Fibroblast of the aortic adventitia (primary cell): ENCODE data around the gene NRG2. TPM values are rescaled to one million over a fixed set of nuclear protein-coding genes. Genes with fewer than 3 reads are reported as not detected.

Experiments used
- DNase-seq: peaks from one replicate; pipeline ENCODE4 v3.0.0-alpha.2; 2010; ENCODE audit warnings: low read depth
- H3K4me3 ChIP-seq: 2 replicates; pipeline ENCODE4 v1.5.1; 2011; ENCODE audit warnings: low read depth, mild to moderate bottlenecking, control low read depth, low read length, moderate library complexity
- CTCF ChIP-seq: IDR thresholded peaks from 2 replicates; pipeline ENCODE4 v1.5.1; 2011; ENCODE audit warnings: mild to moderate bottlenecking, low read length, control low read depth, inconsistent platforms; ENCODE audit not compliant: insufficient read depth
- total RNA-seq: library from RNA; depleted of rRNA; stranded (reverse); fragments of >200 nt; gene quantifications from 2 replicates; pipeline ENCODE4 v1.2.3, GENCODE V29; 2012; ENCODE audit warnings: low replicate concordance

NRG2 gene
- total RNA-seq, 1 donor = 0.36 TPM

DNA sequence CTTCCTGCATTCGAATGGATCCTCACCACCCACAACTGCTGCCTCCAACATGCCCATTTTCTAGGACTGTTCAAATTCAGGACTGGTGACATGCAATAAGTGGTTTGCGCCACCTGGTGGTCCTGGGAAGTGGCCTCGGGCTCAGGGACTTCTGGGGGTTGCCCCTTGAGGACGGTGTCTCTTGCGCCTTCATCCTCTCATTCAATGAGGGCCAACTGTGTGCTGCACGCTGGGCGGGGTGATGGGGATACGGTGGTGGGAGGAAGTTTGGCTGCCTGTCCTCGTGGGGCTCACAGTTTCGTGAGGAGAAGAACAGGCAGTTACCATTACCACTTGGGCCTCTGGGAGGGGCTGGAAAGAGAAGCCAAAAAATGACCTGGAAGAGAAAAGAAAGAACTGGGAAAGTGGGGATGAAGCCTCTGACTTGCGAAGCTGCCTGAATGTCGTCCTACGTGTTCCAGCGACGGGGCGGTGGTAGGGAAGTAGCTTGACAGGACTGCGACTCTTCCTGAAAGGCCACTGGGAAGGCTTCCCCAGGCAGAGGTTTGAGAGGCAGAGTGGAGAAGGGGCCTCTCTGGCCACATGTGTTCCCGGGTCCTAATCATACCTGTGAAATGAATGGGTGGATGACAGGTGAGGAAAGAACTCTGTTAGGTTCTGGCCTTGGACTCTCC, 198.5 kb downstream of the NRG2 start:
- no peak overlapping the region for H3K4me3 ChIP-seq
- peak; percentile 75 for DNase-seq
- peak; percentile 80 for TF ChIP-seq CTCF

GRCh38 chr5:139843991-139844390, 199.1 kb downstream of the NRG2 start:
- no peak for TF ChIP-seq CTCF
- no peak for DNase-seq
- H3K4me3 ChIP-seq = no peak overlapping the region

GRCh38 chr5:139842321-139842720, 200.8 kb downstream of the NRG2 start:
- H3K4me3 ChIP-seq = no peak overlapping the region
- no peak for DNase-seq
- no peak for TF ChIP-seq CTCF

- peak; percentile 18 for TF ChIP-seq CTCF
- no peak for DNase-seq
- no peak overlapping the region for H3K4me3 ChIP-seq
Observed at GRCh38 chr5:139841549-139841948, 201.6 kb downstream of the NRG2 start.

- no peak overlapping the region for H3K4me3 ChIP-seq
- no peak for DNase-seq
- no peak for TF ChIP-seq CTCF
Observed at GRCh38 chr5:139839918-139840317, 203.2 kb downstream of the NRG2 start.

DNA sequence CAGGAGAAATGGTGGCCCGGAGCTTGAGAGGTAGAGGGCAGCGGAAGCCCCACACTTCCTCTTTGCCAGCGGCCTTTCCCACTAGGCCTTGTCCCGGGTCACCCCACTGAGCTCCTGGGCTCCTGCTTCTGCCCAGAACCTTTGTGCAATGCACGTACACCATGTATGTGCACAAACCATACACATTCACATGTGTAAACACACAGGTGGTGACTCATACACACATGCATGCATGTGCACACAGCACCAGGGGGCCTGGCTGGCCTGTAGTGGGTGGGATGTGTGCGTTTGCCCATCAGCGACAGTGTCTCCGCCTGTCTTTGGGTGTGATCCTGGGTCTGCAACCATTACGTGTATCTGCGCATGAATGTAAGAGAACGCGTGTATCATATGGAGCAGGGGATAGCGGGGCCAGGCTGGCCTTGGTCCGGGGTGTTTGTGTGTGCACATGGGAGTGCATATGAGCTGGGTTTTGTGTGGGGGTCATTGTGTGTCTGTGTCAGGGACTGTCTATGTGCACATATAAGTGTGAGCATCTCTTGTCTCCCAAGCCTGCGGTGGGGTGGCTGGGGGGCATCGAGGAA, 203.8 kb downstream of the NRG2 start:
- TF ChIP-seq CTCF = no peak
- H3K4me3 ChIP-seq = no peak overlapping the region
- no peak for DNase-seq
